ENCODE results near the gene TNFAIP1. TPM values are rescaled to one million over a fixed set of nuclear protein-coding genes. Genes with fewer than 3 reads are reported as not detected.

The TNFAIP1 gene
- total and polyA plus RNA-seq, 9 donors = 13.4 to 37.9 (median 31.5) TPM

DNA sequence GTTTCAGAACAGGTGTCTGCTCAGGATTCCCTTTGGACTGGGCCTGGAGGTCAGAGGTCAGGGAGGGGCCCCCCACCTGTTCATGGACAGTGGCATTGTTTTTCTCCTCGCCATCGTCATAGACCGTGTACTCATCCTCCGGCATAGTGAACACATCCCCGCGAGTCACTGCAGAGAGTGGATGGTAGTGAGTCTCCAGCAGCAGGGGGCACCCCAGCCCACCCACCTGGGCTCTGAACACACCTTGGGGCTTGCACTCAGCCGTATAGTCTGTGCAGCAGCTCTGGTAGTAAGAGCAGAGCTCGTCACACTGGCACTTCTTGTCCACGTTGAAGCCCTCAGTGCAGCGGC lies 34.1 kb downstream of the TNFAIP1 start:
- Histone ChIP-seq H3K36me3 (no peaks in the 10 kb centered on the region), H3K27ac (no peak overlapping the region), H3K27me3 (no peaks in the 10 kb centered on the region), H3K4me1 (ENCODE audit: insufficient read depth) (peaks cover 7% of the 10 kb centered on the region), H3K9me3 (no peaks in the 10 kb centered on the region), H3K4me3 (no peak overlapping the region)
- TF ChIP-seq, protein P1, sequence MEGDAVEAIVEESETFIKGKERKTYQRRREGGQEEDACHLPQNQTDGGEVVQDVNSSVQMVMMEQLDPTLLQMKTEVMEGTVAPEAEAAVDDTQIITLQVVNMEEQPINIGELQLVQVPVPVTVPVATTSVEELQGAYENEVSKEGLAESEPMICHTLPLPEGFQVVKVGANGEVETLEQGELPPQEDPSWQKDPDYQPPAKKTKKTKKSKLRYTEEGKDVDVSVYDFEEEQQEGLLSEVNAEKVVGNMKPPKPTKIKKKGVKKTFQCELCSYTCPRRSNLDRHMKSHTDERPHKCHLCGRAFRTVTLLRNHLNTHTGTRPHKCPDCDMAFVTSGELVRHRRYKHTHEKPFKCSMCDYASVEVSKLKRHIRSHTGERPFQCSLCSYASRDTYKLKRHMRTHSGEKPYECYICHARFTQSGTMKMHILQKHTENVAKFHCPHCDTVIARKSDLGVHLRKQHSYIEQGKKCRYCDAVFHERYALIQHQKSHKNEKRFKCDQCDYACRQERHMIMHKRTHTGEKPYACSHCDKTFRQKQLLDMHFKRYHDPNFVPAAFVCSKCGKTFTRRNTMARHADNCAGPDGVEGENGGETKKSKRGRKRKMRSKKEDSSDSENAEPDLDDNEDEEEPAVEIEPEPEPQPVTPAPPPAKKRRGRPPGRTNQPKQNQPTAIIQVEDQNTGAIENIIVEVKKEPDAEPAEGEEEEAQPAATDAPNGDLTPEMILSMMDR (IDR thresholded peaks at IDR 0.05) = no peak
- TF ChIP-seq EP300 (IDR thresholded peaks at IDR 0.05) = no peak
- no peak for TF ChIP-seq POLR2A (IDR thresholded peaks at IDR 0.05)
- DNase-seq = no peak
- 58 to 69% (median 59%) methylated on average over 9 to 10 of the region's 10 CpGs for WGBS, 3 donors
- intact Hi-C loops (cut with DNase I) = no loop called here

- intact Hi-C loops (cut with DNase I) = no loop called here
- Histone ChIP-seq H3K4me3 (no peak within 1 kb of the TSS), H3K9me3 (no peaks in the 10 kb centered on the region), H3K27me3 (no peaks in the 10 kb centered on the region), H3K4me1 (ENCODE audit: insufficient read depth) (peaks cover 7% of the 10 kb centered on the region), H3K36me3 (no peaks in the 10 kb centered on the region), H3K27ac (peak within 1 kb of the TSS in 1 of 2 donors; percentile 69)
- TF ChIP-seq, protein P1 (IDR thresholded peaks at IDR 0.05) = no peak
- no peak for TF ChIP-seq POLR2A (IDR thresholded peaks at IDR 0.05)
- no peak for TF ChIP-seq EP300 (IDR thresholded peaks at IDR 0.05)
- peak in 1 of 5 donors; percentile 56 for DNase-seq
- WGBS, 3 donors = 18 to 26% (median 21%) methylated on average over 8 of the region's 8 CpGs
These were observed 34.6 kb downstream of the TNFAIP1 start, which contains the start of gene VTN for GRCh38 chr17:28370035-28370743. Gene VTN, minus strand, starts transcription at chr17:28370307. Its CDS starts 104 bp downstream, at chr17:28370203.

DNA sequence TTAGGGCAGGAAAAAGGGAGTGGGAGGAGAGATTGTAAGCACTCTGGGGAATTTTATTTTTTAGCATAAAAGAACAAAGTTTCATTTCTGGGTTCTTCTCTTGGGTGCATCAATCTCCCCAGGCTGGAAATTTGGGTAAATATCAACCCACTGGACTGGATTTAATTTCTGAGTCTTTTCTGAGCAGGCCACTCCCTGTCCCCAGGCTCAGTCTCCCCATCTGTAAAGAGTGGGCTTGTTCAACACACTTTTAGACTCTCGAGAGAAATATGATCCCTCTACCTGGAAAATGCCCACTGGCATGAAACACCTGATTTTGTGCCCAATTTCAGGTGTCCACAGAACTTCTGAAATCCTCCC lies 35.2 kb downstream of the TNFAIP1 start:
- Histone ChIP-seq H3K4me1 (ENCODE audit: insufficient read depth) (peaks cover 7% of the 10 kb centered on the region), H3K9me3 (no peaks in the 10 kb centered on the region), H3K27me3 (no peaks in the 10 kb centered on the region), H3K36me3 (no peaks in the 10 kb centered on the region), H3K27ac (peak overlapping the region in 1 of 2 donors; percentile 69), H3K4me3 (no peak overlapping the region)
- TF ChIP-seq, protein P1 (IDR thresholded peaks at IDR 0.05) = no peak
- TF ChIP-seq EP300 (IDR thresholded peaks at IDR 0.05) = no peak
- TF ChIP-seq POLR2A (IDR thresholded peaks at IDR 0.05) = no peak
- no peak for DNase-seq
- WGBS, 3 donors = 30 to 54% (median 48%) methylated on average over 1 of the region's 1 CpG
- intact Hi-C loops (cut with DNase I) = no loop called here

DNA sequence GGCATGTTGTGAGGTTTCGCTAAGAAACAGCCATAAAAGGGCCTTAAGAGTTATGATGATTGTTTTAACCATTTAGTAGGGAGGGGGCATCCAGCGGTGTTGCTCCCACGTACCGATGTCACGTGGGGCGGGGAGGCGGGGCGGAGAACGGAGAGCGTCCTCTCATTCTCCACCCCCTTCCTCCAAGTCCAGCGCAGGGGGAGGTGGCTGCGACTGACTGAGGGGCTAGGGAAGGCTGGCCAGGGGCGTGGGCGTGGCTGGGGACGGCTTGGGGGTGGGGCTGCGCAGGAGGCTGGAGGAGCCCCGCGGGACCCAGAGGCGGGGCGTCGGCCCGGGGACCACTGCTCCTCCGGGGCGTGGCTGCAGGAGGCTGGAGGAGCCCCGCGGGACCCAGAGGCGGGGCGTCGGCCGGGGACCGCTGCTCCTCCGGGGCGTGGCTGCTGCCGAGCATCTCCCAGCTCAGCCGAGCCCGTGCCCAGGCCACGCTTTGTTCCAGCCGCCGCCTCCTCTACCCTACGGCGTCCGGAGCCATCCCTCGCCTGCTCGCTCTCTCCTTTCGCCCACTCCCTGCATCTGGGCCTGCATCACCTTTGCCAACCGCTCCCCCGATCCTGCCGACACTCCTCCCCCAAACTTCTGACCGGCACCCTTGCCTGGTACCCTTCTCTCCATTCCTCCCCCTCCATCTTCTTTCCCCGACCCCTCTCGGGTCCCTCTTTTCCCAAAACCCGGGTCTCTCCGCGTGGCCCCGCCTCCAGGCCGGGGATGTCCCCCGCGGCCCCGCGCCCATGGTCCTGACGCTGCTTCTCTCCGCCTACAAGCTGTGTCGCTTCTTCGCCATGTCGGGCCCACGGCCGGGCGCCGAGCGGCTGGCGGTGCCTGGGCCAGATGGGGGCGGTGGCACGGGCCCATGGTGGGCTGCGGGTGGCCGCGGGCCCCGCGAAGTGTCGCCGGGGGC lies 36.0 kb downstream of the TNFAIP1 start, which contains the start of gene SARM1:
TSS of gene SARM1 (plus strand) at position 450 of the 958 bp plus-strand sequence. CDS start at position 789, 339 bp downstream.
- Histone ChIP-seq H3K36me3 (no peaks in the 10 kb centered on the region), H3K9me3 (no peaks in the 10 kb centered on the region), H3K27ac (peak within 1 kb of the TSS in 1 of 2 donors; percentile 69), H3K4me1 (ENCODE audit: insufficient read depth) (peaks cover 7% of the 10 kb centered on the region), H3K27me3 (no peaks in the 10 kb centered on the region), H3K4me3 (peak within 1 kb of the TSS; percentile 58)
- TF ChIP-seq, protein P1 (IDR thresholded peaks at IDR 0.05) = no peak
- no peak for TF ChIP-seq EP300 (IDR thresholded peaks at IDR 0.05)
- TF ChIP-seq POLR2A (IDR thresholded peaks at IDR 0.05) = no peak
- peak; percentile 87 to 92 (median 89) for DNase-seq
- 0 to 2% (median 0%) methylated on average over 77 to 80 of the region's 80 CpGs for WGBS, 3 donors
- intact Hi-C loops (cut with DNase I) = loop anchor here in 1 of 4 donors (2.0 kb wide), 1 partner anchor 21 kb away; no protein-coding TSS in a partner anchor
